K562 (cell line): ENCODE measurements around the gene CH25H. TPM values are rescaled to one million over a fixed set of nuclear protein-coding genes. Genes with fewer than 3 reads are reported as not detected.

Experiments
- ATAC-seq: fragments of 200-7000 bp; cut with Tn5 transposase; 3 replicates; pipeline ENCODE4 v1.9.1; 2020; ENCODE audit warnings: moderate library complexity
- BruUV-seq: library from RNA; stranded (reverse); fragments of 400-500 nt; replicated peaks from 2 replicates; lab custom pipeline; 2021; lab: Mats Ljungman, UMichigan
- CTCF ChIA-PET: fragments of 300-600 bp; formaldehyde crosslinking; extraction: SDS; loops from one replicate; lab custom pipeline; 2021; ENCODE audit warnings: low intra/inter-chr PET ratio; lab: Yijun Ruan, JAX
- POLR2A ChIA-PET: fragments of 300-600, 350-650 bp; sonication (Branson Sonifier 250); formaldehyde crosslinking; extraction: SDS; loops from one replicate; lab custom pipeline; 2021; ENCODE audit warnings: antibody characterized with exemption, inconsistent platforms; lab: Yijun Ruan, JAX
- DNase-seq, 4 experiments: peaks; one replicate each; pipeline versions ENCODE4 v3.0.0 to v3.0.0-alpha.2; 2011 to 2018; ENCODE audit warnings: low spot score in 3 of 4, mixed read lengths in 3 of 4; ENCODE audit errors: extremely low read depth in 1 of 4
- FAIRE-seq: peaks from 2 replicates; lab custom pipeline; 2011; peaks lifted over from hg19 to GRCh38; lab: Jason Lieb, UNC
- H2AFZ ChIP-seq: 2 replicates; pipeline ENCODE4 v1.6.0; 2011; ENCODE audit warnings: low read depth, low read length, control low read depth, inconsistent platforms
- H3K27ac ChIP-seq: fragments of 200-600 bp; 3 replicates; pipeline ENCODE4 v1.8.0; 2011; ENCODE audit warnings: low read depth, mild to moderate bottlenecking, control low read depth, inconsistent platforms, low read length, moderate library complexity, mixed read lengths; ENCODE audit errors: extremely low read depth
- H3K27me3 ChIP-seq, 2 experiments: fragments of 300-600 bp in 1 of 2; 2 replicates in 1 of 2; 3 replicates in 1 of 2; pipeline versions ENCODE4 v1.6.0 to v1.8.0; 2011; ENCODE audit warnings: inconsistent platforms in 2 of 2, low read length in 2 of 2, mild to moderate bottlenecking in 1 of 2, mixed read lengths in 1 of 2, moderate library complexity in 1 of 2; ENCODE audit not compliant: control insufficient read depth in 2 of 2, insufficient read depth in 2 of 2
- H3K36me3 ChIP-seq: fragments of 300-600 bp; 3 replicates; pipeline ENCODE4 v1.8.0; 2011; ENCODE audit warnings: mild to moderate bottlenecking, low read length, inconsistent platforms; ENCODE audit not compliant: control insufficient read depth, insufficient read depth
- H3K4me1 ChIP-seq, 2 experiments: fragments of 200-600 bp in 1 of 2; replicated peaks in 1 of 2; 2 replicates in 1 of 2; 3 replicates in 1 of 2; pipeline versions ENCODE4 v1.5.1 to v1.8.0; 2011; ENCODE audit warnings: inconsistent platforms in 2 of 2, low read length in 2 of 2, mild to moderate bottlenecking in 1 of 2, mixed read lengths in 1 of 2, moderate library complexity in 1 of 2; ENCODE audit not compliant: control insufficient read depth in 2 of 2, insufficient read depth in 2 of 2
- H3K4me2 ChIP-seq: 2 replicates; pipeline ENCODE4 v1.6.1; 2011; ENCODE audit warnings: low read length, control low read depth, inconsistent platforms, mixed read lengths; ENCODE audit not compliant: insufficient read depth
- H3K4me3 ChIP-seq: fragments of 200-600 bp; sonication (generic), shearing (Covaris generic); 2 replicates; pipeline ENCODE4 v1.5.1; 2016; ENCODE audit warnings: control low read depth, inconsistent platforms
- H3K79me2 ChIP-seq: fragments of 200-600 bp; 3 replicates; pipeline ENCODE4 v1.8.0; 2011; ENCODE audit warnings: low read length, inconsistent platforms; ENCODE audit not compliant: control insufficient read depth, insufficient read depth
- H3K9ac ChIP-seq, 2 experiments: 2 replicates each; pipeline versions ENCODE4 v1.6.0 to v1.6.1; 2011; ENCODE audit warnings: low read depth in 2 of 2, low read length in 2 of 2, control low read depth in 1 of 2, inconsistent platforms in 1 of 2, mild to moderate bottlenecking in 1 of 2, mixed read lengths in 1 of 2; ENCODE audit not compliant: insufficient read depth in 1 of 2
- H3K9me1 ChIP-seq: one replicate; pipeline ENCODE4 v1.6.0; 2011; ENCODE audit warnings: inconsistent platforms, mild to moderate bottlenecking, low read length, moderate library complexity; ENCODE audit not compliant: control insufficient read depth, insufficient read depth
- H3K9me3 ChIP-seq: replicated peaks from 2 replicates; pipeline ENCODE4 v1.5.1; 2011; ENCODE audit warnings: low read depth, low read length, inconsistent platforms; ENCODE audit not compliant: control insufficient read depth, insufficient read depth
- H4K20me1 ChIP-seq: replicated peaks from 2 replicates; pipeline ENCODE4 v1.6.1; 2011; ENCODE audit warnings: low read length, inconsistent platforms, mixed read lengths; ENCODE audit not compliant: control insufficient read depth, insufficient read depth
- CCAR2 ChIP-seq: fragments of 200-400 bp; formaldehyde crosslinking; IDR thresholded peaks from 2 replicates; pipeline ENCODE4 v1.6.1; 2017; ENCODE audit warnings: mild to moderate bottlenecking, low read depth, low read length
- CCNT2 ChIP-seq: IDR thresholded peaks from 2 replicates; pipeline ENCODE4 v1.6.1; 2011; ENCODE audit warnings: borderline replicate concordance, low read depth, mild to moderate bottlenecking, moderate library complexity, mixed read lengths, low read length; ENCODE audit not compliant: insufficient read length; ENCODE audit errors: extremely low read depth
- CEBPB ChIP-seq: fragments of 450-650 bp; IDR thresholded peaks from 2 replicates; pipeline ENCODE4 v1.6.1; 2016; ENCODE audit warnings: missing genetic modification characterization, missing compliant biosample characterization
- GABPB1 ChIP-seq: sonication (generic); formaldehyde crosslinking; IDR thresholded peaks from 2 replicates; pipeline ENCODE4 v1.8.0; 2022; ENCODE audit warnings: mild to moderate bottlenecking, missing genetic modification reagents
- HLTF ChIP-seq: fragments of 450-650 bp; IDR thresholded peaks from 2 replicates; pipeline ENCODE4 v1.6.1; 2016
- KLF13 ChIP-seq: fragments of 450-650 bp; IDR thresholded peaks from 2 replicates; pipeline ENCODE4 v1.6.1; 2016; ENCODE audit warnings: missing genetic modification characterization, low read depth, mild to moderate bottlenecking, missing compliant biosample characterization, moderate library complexity, borderline replicate concordance
- NBN ChIP-seq: fragments of 450-650 bp; IDR thresholded peaks from 2 replicates; pipeline ENCODE4 v1.6.1; 2016; ENCODE audit warnings: low read depth, mild to moderate bottlenecking
- NCOA1 ChIP-seq: fragments of 450-650 bp; IDR thresholded peaks from 2 replicates; pipeline ENCODE4 v1.6.1; 2016; ENCODE audit warnings: low read depth
- NR2C1 ChIP-seq, 2 experiments: fragments of 450-650 bp; IDR thresholded peaks; 2 replicates each; pipeline ENCODE4 v1.6.1; 2017; ENCODE audit warnings: mild to moderate bottlenecking in 2 of 2, antibody characterized with exemption in 1 of 2, inconsistent platforms in 1 of 2, missing compliant biosample characterization in 1 of 2, missing genetic modification characterization in 1 of 2
- NR2F6 ChIP-seq: fragments of 450-650 bp; formaldehyde crosslinking; IDR thresholded peaks from 2 replicates; pipeline ENCODE4 v1.4.0; 2020; ENCODE audit warnings: mild to moderate bottlenecking
- PHTF2 ChIP-seq: fragments of 250-450 bp; sonication (Bioruptor Pico); IDR thresholded peaks from 2 replicates; pipeline ENCODE4 v1.5.0; 2021; ENCODE audit warnings: mild to moderate bottlenecking
- POU5F1 ChIP-seq: fragments of 150-350 bp; IDR thresholded peaks from 2 replicates; pipeline ENCODE4 v1.6.1; 2014; ENCODE audit warnings: borderline replicate concordance, low read length, low read depth, mild to moderate bottlenecking; ENCODE audit not compliant: partially characterized antibody
- SRSF7 ChIP-seq: fragments of 200-400 bp; formaldehyde crosslinking; optimal IDR thresholded peaks from 2 replicates; pipeline ENCODE3; 2017; ENCODE audit warnings: mild to moderate bottlenecking, low read depth, low read length
- TAF9B ChIP-seq: fragments of 450-650 bp; IDR thresholded peaks from 2 replicates; pipeline ENCODE4 v1.6.1; 2018; ENCODE audit warnings: mild to moderate bottlenecking; ENCODE audit not compliant: partially characterized antibody
- TCFL5 ChIP-seq: fragments of 250-450 bp; sonication (Bioruptor Pico); conservative IDR thresholded peaks from 2 replicates; pipeline ENCODE4 v1.6.1; 2021; ENCODE audit warnings: mild to moderate bottlenecking, moderate library complexity, matching md5 sums
- ZNF232 ChIP-seq: sonication (generic); formaldehyde crosslinking; IDR thresholded peaks from 2 replicates; pipeline ENCODE4 v1.8.0; 2022; ENCODE audit warnings: mild to moderate bottlenecking, missing genetic modification reagents
- ZNF75A ChIP-seq: fragments of 450-650 bp; formaldehyde crosslinking; IDR thresholded peaks from 2 replicates; pipeline ENCODE4 v1.4.0; 2020; ENCODE audit warnings: mild to moderate bottlenecking
- in situ Hi-C: fragments of 300-500 bp; cut with MboI; formaldehyde crosslinking; loops from 4 replicates; pipeline ENCODE4 v1.15.0; 2018; ENCODE audit warnings: inconsistent platforms, mixed read lengths
- intact Hi-C: fragments of 100-400 bp; cut with micrococcal nuclease; formaldehyde crosslinking; loops from 2 replicates; pipeline ENCODE4 v1.14.2; 2022
- polyA plus RNA-seq, 8 experiments: library from polyadenylated mRNA; depleted of rRNA in 4 of 8; stranded (reverse) in 5 of 8; unstranded in 3 of 8; fragments of >200 nt; fragmentation: Nextera tagmentation in 2 of 8; fragmentation: Illumina TruSeq in 1 of 8; extraction: Ambion mirVana in 2 of 8; extraction: Trizol in 1 of 8; gene quantifications; 2 replicates each; pipeline versions ENCODE4 v1.2.1 to v1.2.3, GENCODE V29; 2011 to 2014; ENCODE audit warnings: inconsistent platforms in 1 of 8, missing spikeins in 1 of 8
- total RNA-seq, 7 experiments: library from RNA; depleted of rRNA in 6 of 7; stranded (reverse); fragments of >200 nt in 6 of 7; fragmentation: Illumina TruSeq in 2 of 7; extraction: Trizol in 2 of 7; gene quantifications; 2 replicates each; pipeline versions ENCODE4 v1.2.1 to v1.2.3, GENCODE V29; 2011 to 2021; ENCODE audit warnings: low replicate concordance in 1 of 7
- TF ChIP-seq, protein P1 (sequence below), 3 experiments: fragments of 200-800 bp in 1 of 3; sonication (Bioruptor generic) in 1 of 3; sonication (generic) in 1 of 3; formaldehyde crosslinking in 1 of 3; IDR thresholded peaks; 2 replicates each; pipeline versions ENCODE4 v1.6.1 to v1.8.0; 2016 to 2022; ENCODE audit warnings: mild to moderate bottlenecking in 2 of 3, missing compliant biosample characterization in 2 of 3, missing genetic modification characterization in 2 of 3, missing genetic modification reagents in 1 of 3

The CH25H gene
- total and polyA plus RNA-seq, 9 of the 15 experiments (the other 6 are each of a cell fraction or from before 2014, with no cell fraction given) = not detected

DNA sequence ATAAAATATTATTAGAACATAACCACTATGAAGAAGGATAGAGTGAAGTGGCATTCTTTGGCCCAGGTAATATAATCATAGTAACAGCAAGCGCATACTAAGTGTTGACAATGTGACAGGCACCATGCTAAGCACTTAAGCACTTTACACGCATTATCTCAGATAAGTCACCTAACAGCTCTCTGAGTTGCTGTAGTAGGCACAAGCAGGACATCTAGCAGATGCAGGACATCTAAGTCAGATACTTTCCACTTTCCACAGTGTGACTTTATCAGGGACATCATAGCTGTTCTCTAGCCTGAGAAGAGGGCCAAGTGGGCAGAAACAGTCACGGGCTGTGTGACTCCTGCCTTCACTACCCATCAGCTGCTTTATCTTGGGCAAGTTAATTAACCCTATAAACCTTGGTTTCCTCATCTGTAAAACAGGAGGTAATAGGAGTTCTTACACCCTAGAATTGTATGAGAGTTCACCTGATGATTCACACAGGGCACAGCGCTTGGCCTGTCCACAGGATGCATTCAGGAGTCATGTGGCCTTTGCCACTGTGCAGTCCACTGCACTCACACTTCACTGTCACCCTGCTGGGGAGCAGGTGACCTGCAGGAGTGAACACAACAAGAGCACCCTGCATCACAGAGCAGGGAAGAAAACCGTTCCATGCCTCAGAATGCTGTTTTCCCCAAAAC, 32.0 kb upstream of the CH25H start (continued):
- TF ChIP-seq GABPB1 (no peak), NR2C1 (IDR thresholded peaks at IDR 0.05) (no peak), NR2C1 (tag; IDR thresholded peaks at IDR 0.05) (no peak), ZNF232 (CRISPR knock-in tag) (no peak), HLTF (no peak), POU5F1 (no peak), NR2F6 (CRISPR knock-in tag) (no peak), KLF13 (tag) (no peak), CEBPB (tag) (no peak)
- TF ChIP-seq, protein P1, sequence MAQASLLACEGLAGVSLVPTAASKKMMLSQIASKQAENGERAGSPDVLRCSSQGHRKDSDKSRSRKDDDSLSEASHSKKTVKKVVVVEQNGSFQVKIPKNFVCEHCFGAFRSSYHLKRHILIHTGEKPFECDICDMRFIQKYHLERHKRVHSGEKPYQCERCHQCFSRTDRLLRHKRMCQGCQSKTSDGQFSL (CRISPR knock-in tag; IDR thresholded peaks at IDR 0.05) = no peak
- TF ChIP-seq, protein P1 (tag; IDR thresholded peaks at IDR 0.05) = no peak

DNA sequence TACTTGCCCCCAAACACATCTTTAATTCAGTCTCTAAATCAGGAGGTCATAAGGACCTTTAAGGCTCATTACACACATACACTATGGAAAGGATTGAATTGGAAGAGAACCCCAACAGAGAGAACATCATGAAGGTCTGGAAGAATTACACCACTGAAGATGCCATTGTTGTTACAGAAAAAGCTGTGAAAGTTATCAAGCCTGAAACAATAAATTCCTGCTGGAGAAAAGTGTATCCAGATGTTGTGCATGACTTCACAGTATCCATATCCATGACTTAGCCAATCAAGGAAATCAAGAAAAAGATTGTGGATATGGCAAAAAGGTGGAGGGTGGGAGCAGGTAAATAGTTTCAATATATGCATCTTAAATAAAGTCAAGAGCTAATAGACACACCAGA, 30.7 kb upstream of the CH25H start:
- FAIRE-seq (no peak), ATAC-seq (no peak), DNase-seq (no peak)
- Histone ChIP-seq H3K9ac (no peak overlapping the region), H3K4me3 (no peak overlapping the region), H3K36me3 (no peaks in the 10 kb centered on the region), H2AFZ (no peak overlapping the region), H3K9me1 (no peaks in the 10 kb centered on the region), H3K4me1 (no peaks in the 10 kb centered on the region; a peak in 1 of 5 replicates), H3K27me3 (no peaks in the 10 kb centered on the region), H3K4me2 (no peak overlapping the region), H3K27ac (no peak overlapping the region), H3K79me2 (no peaks in the 10 kb centered on the region), H3K9me3 (no peaks in the 10 kb centered on the region), H4K20me1 (no peaks in the 10 kb centered on the region)
- intact Hi-C loops (no loop called here), in situ Hi-C loops (no loop called here)
- TF ChIP-seq CCAR2 (no peak), NBN (no peak), TCFL5 (CRISPR knock-in tag) (no peak), ZNF75A (no peak), NCOA1 (no peak), TAF9B (no peak), CCNT2 (no peak), PHTF2 (CRISPR knock-in tag) (no peak), SRSF7 (no peak)
- no TSS peak for BruUV-seq
- CTCF ChIA-PET = no interaction called here
- POLR2A ChIA-PET = no interaction called here
